HFFc6 (cell line): ENCODE measurements around the gene CARMIL1. TPM values are rescaled to one million over a fixed set of nuclear protein-coding genes. Genes with fewer than 3 reads are reported as not detected.
"Not testable (repeated sequence)": the region's sequence is repeated elsewhere in the genome, so short reads cannot be mapped to it uniquely, and the experiment has no call there.

Experiments used
- DNase-seq: peaks from one replicate; pipeline ENCODE4 v3.0.0-alpha.2; 2018
- H3K27ac Mint-ChIP-seq: 2 replicates; pipeline ENCODE4 v1.8.0; 2020; ENCODE audit warnings: mild to moderate bottlenecking, mixed read lengths
- H3K27me3 Mint-ChIP-seq: 2 replicates; pipeline ENCODE4 v1.8.0; 2021; ENCODE audit warnings: mild to moderate bottlenecking, moderate library complexity, mixed read lengths; ENCODE audit not compliant: insufficient read depth
- H3K36me3 Mint-ChIP-seq: 2 replicates; pipeline ENCODE4 v1.8.0; 2021; ENCODE audit warnings: low read depth, mixed read lengths
- H3K4me1 Mint-ChIP-seq: 2 replicates; pipeline ENCODE4 v1.8.0; 2020; ENCODE audit warnings: low read depth, mixed read lengths
- H3K4me3 Mint-ChIP-seq: 2 replicates; pipeline ENCODE4 v1.8.0; 2020; ENCODE audit warnings: mild to moderate bottlenecking, moderate library complexity, mixed read lengths
- H3K9me3 Mint-ChIP-seq: 2 replicates; pipeline ENCODE4 v1.8.0; 2020; ENCODE audit warnings: mild to moderate bottlenecking, mixed read lengths
- total RNA-seq, 6 experiments: library from RNA; stranded (reverse); fragmentation: NEBNext Ultra II Directional; extraction: Animal tissue kit (Norgen Biotek cat#: 25700); gene quantifications; 2 replicates in 1 of 6; 3 replicates in 5 of 6; pipeline ENCODE4 v1.2.3, GENCODE V29; 2021
- TF ChIP-seq, protein P1 (sequence below): fragments of 200-600 bp; sonication (generic); IDR thresholded peaks from 2 replicates; pipeline ENCODE4 v1.5.0; 2021; ENCODE audit warnings: antibody characterized with exemption, mild to moderate bottlenecking

CARMIL1 gene
- total RNA-seq, 6 experiments from 2014 or later: 12.2 to 15.6 (median 13.7) TPM

GRCh38 chr6:25377664-25378063 lies 98.5 kb downstream of the CARMIL1 start:
- TF ChIP-seq, protein P1, sequence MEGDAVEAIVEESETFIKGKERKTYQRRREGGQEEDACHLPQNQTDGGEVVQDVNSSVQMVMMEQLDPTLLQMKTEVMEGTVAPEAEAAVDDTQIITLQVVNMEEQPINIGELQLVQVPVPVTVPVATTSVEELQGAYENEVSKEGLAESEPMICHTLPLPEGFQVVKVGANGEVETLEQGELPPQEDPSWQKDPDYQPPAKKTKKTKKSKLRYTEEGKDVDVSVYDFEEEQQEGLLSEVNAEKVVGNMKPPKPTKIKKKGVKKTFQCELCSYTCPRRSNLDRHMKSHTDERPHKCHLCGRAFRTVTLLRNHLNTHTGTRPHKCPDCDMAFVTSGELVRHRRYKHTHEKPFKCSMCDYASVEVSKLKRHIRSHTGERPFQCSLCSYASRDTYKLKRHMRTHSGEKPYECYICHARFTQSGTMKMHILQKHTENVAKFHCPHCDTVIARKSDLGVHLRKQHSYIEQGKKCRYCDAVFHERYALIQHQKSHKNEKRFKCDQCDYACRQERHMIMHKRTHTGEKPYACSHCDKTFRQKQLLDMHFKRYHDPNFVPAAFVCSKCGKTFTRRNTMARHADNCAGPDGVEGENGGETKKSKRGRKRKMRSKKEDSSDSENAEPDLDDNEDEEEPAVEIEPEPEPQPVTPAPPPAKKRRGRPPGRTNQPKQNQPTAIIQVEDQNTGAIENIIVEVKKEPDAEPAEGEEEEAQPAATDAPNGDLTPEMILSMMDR: no peak
- Mint-ChIP-seq H3K4me1 (no peaks in the 10 kb centered on the region), H3K27ac (no peak overlapping the region), H3K4me3 (no peak overlapping the region), H3K27me3 (no peaks in the 10 kb centered on the region; the same call in 1 of the 2 replicates), H3K9me3 (no peaks in the 10 kb centered on the region), H3K36me3 (peaks cover 13% of the 10 kb centered on the region)
- DNase-seq: no peak

GRCh38 chr6:25381077-25381476 lies 101.9 kb downstream of the CARMIL1 start:
- H3K27me3 Mint-ChIP-seq: no peaks in the 10 kb centered on the region; the same call in none of the 2 replicates
- H3K27ac Mint-ChIP-seq: no peak overlapping the region
- H3K9me3 Mint-ChIP-seq: no peaks in the 10 kb centered on the region
- H3K4me1 Mint-ChIP-seq: no peaks in the 10 kb centered on the region
- H3K36me3 Mint-ChIP-seq: peaks cover 11% of the 10 kb centered on the region
- no peak for DNase-seq
- no peak overlapping the region for H3K4me3 Mint-ChIP-seq
- TF ChIP-seq, protein P1: no peak

DNA sequence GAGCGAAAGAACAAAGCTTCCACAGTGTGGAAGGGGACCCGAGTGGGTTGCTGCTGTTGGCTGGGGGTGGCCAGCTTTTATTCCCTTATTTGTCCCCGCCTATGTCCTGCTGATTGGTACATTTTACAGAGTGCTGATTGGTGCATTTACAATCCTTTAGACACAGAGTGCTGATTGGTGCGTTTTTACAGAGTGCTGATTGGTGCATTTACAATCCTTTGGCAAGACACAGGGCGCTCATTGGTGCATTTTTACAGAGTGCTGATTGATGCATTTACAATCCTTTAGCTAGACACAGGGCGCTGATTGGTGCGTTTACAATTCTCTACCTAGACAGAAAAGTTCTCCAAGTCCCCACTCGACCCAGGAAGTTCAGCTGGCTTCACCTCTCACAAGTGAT lies 103.3 kb downstream of the CARMIL1 start:
- H3K9me3 Mint-ChIP-seq, H3K4me3 Mint-ChIP-seq, H3K27ac Mint-ChIP-seq, H3K27me3 Mint-ChIP-seq, DNase-seq, H3K4me1 Mint-ChIP-seq: not testable (repeated sequence)
- peaks cover 11% of the 10 kb centered on the region for H3K36me3 Mint-ChIP-seq

GRCh38 chr6:25384234-25384633 lies 105.1 kb downstream of the CARMIL1 start:
- Mint-ChIP-seq H3K36me3 (peaks cover 11% of the 10 kb centered on the region), H3K9me3 (no peaks in the 10 kb centered on the region), H3K4me1 (peaks cover 5% of the 10 kb centered on the region), H3K27me3 (no peaks in the 10 kb centered on the region; the same call in 1 of the 2 replicates), H3K27ac (no peak overlapping the region), H3K4me3 (no peak overlapping the region)
- no peak for DNase-seq
- TF ChIP-seq, protein P1: no peak

DNA sequence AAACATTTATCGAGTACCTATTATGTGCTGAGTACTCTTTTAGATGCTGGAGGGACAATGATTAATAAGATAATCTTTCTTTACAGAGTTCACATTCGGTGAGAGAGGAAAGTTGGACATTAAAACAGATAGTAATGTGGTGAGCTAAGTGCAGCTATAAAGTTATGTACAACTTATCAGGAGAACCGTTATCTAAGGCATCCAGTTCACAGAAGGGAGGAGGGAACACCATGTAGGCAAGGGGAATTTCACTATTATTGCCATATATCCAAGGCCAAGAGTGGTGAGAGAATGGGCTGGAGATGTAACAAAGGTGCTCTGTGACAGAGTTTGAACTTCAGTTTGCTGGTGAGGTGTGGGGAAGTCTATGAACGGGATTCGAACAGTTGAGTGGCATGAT lies 105.8 kb downstream of the CARMIL1 start:
- no peaks in the 10 kb centered on the region; the same call in 1 of the 2 replicates for H3K27me3 Mint-ChIP-seq
- peaks cover 11% of the 10 kb centered on the region for H3K36me3 Mint-ChIP-seq
- no peak overlapping the region for H3K4me3 Mint-ChIP-seq
- H3K4me1 Mint-ChIP-seq: peaks cover 12% of the 10 kb centered on the region
- TF ChIP-seq, protein P1: no peak
- H3K9me3 Mint-ChIP-seq: no peaks in the 10 kb centered on the region
- no peak overlapping the region for H3K27ac Mint-ChIP-seq
- no peak for DNase-seq

DNA sequence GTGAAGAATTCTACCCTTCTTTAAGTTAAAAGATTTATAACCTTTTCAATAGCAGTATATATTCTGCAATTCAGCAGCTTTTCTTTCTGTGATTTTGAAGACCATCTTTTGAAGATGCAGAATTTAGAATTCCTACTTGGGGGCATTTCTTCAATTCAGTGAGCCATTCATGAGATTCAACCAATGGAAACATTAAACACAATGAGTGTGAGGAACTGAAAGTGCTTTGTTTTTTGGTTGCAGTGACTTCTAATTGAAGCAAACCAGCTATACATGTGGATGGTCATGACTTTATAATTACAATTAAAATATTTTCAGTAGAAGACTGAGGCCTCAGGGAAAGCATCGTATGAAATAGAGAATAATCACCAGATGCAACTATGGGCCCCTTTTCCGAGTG lies 108.3 kb downstream of the CARMIL1 start:
- H3K4me1 Mint-ChIP-seq: peaks cover 16% of the 10 kb centered on the region
- DNase-seq: no peak
- no peaks in the 10 kb centered on the region; the same call in 1 of the 2 replicates for H3K27me3 Mint-ChIP-seq
- peaks cover 6% of the 10 kb centered on the region; the same call in 1 of the 2 replicates for H3K36me3 Mint-ChIP-seq
- H3K4me3 Mint-ChIP-seq: no peak overlapping the region
- no peak overlapping the region for H3K27ac Mint-ChIP-seq
- H3K9me3 Mint-ChIP-seq: no peaks in the 10 kb centered on the region
- TF ChIP-seq, protein P1: no peak
